HepG2 (cell line): Measurements from ENCODE around the gene RPS15A. TPM values are rescaled to one million over a fixed set of nuclear protein-coding genes. Genes with fewer than 3 reads are reported as not detected.

ENCODE experiments used
- ARNT2 ChIP-seq: sonication (generic); formaldehyde crosslinking; IDR thresholded peaks from 2 replicates; pipeline ENCODE4 v1.8.0; 2022; ENCODE audit warnings: mild to moderate bottlenecking, low read depth, missing genetic modification reagents, moderate library complexity
- ATF1 ChIP-seq: IDR thresholded peaks from 2 replicates; pipeline ENCODE4 v1.6.1; 2016; ENCODE audit warnings: mild to moderate bottlenecking, control low read depth
- BCL6 ChIP-seq: IDR thresholded peaks from 2 replicates; pipeline ENCODE4 v1.6.1; 2016; ENCODE audit warnings: missing genetic modification reagents, missing compliant biosample characterization
- FLYWCH1 ChIP-seq: sonication (generic); formaldehyde crosslinking; IDR thresholded peaks from 2 replicates; pipeline ENCODE4 v1.8.1; 2023; ENCODE audit warnings: mild to moderate bottlenecking, missing genetic modification reagents
- HMGA1 ChIP-seq: sonication (generic); formaldehyde crosslinking; conservative IDR thresholded peaks from 2 replicates; pipeline ENCODE4 v1.4.0; 2020; ENCODE audit warnings: missing genetic modification reagents
- MAZ ChIP-seq, 2 experiments: sonication (generic) in 1 of 2; formaldehyde crosslinking in 1 of 2; IDR thresholded peaks; 2 replicates each; pipeline versions ENCODE4 v1.5.0 to v1.6.1; 2012 to 2020; ENCODE audit warnings: low read depth in 2 of 2, mild to moderate bottlenecking in 2 of 2, borderline replicate concordance in 1 of 2, improper control_type of control experiment in 1 of 2, low read length in 1 of 2, missing genetic modification reagents in 1 of 2, moderate library complexity in 1 of 2
- MTA1 ChIP-seq: sonication (generic); formaldehyde crosslinking; IDR thresholded peaks from 2 replicates; pipeline ENCODE4 v1.4.0; 2020; ENCODE audit warnings: missing genetic modification reagents, mild to moderate bottlenecking, borderline replicate concordance
- MXI1 ChIP-seq: IDR thresholded peaks from 3 replicates; pipeline ENCODE4 v1.6.1; 2012; ENCODE audit warnings: low read depth, low read length, inconsistent platforms, borderline replicate concordance
- NR2F2 ChIP-seq: IDR thresholded peaks from 2 replicates; pipeline ENCODE4 v1.6.1; 2012; ENCODE audit warnings: low read depth, inconsistent platforms, borderline replicate concordance
- POLR2A ChIP-seq, 2 experiments: IDR thresholded peaks; 2 replicates each; pipeline ENCODE4 v1.6.1; 2011; ENCODE audit warnings: low read depth in 2 of 2, low read length in 2 of 2, mild to moderate bottlenecking in 1 of 2, moderate library complexity in 1 of 2; ENCODE audit not compliant: insufficient read depth in 1 of 2
- ZNF282 ChIP-seq: fragments of 450-650 bp; IDR thresholded peaks from 2 replicates; pipeline ENCODE4 v1.6.1; 2018; ENCODE audit not compliant: partially characterized antibody
- ZNF3 ChIP-seq: IDR thresholded peaks from 2 replicates; pipeline ENCODE4 v1.7.0; 2017; ENCODE audit warnings: inconsistent platforms
- ZNF570 ChIP-seq: sonication (generic); formaldehyde crosslinking; IDR thresholded peaks from 2 replicates; pipeline ENCODE4 v1.4.0; 2020; ENCODE audit warnings: mild to moderate bottlenecking, missing genetic modification reagents, borderline replicate concordance
- ZNF746 ChIP-seq: sonication (generic); formaldehyde crosslinking; IDR thresholded peaks from 2 replicates; pipeline ENCODE4 v1.8.0; 2022; ENCODE audit warnings: mild to moderate bottlenecking, missing genetic modification reagents
- ZSCAN12 ChIP-seq: sonication (generic); formaldehyde crosslinking; IDR thresholded peaks from 2 replicates; pipeline ENCODE4 v1.9.0; 2021; ENCODE audit warnings: mild to moderate bottlenecking, missing genetic modification reagents
- ZSCAN25 ChIP-seq: sonication (generic); formaldehyde crosslinking; IDR thresholded peaks from 2 replicates; pipeline ENCODE4 v1.8.0; 2022; ENCODE audit warnings: mild to moderate bottlenecking, missing genetic modification reagents
- polyA plus RNA-seq, 8 experiments: library from polyadenylated mRNA; depleted of rRNA in 3 of 8; stranded (reverse) in 7 of 8; unstranded in 1 of 8; fragments of >200 nt; fragmentation: Illumina TruSeq in 4 of 8; extraction: Trizol in 4 of 8; gene quantifications; 2 replicates each; pipeline versions ENCODE4 v1.2.1 to v1.2.3, GENCODE V29; 2011 to 2016; ENCODE audit warnings: low read depth in 4 of 8, missing spikeins in 1 of 8, mixed read lengths in 1 of 8; ENCODE audit not compliant: insufficient read depth in 1 of 8
- total RNA-seq, 5 experiments: library from RNA; depleted of rRNA; stranded (reverse); fragments of >200 nt; fragmentation: Illumina TruSeq; extraction: Trizol; gene quantifications; 2 replicates each; pipeline ENCODE4 v1.2.3, GENCODE V29; 2016; ENCODE audit warnings: low read depth in 1 of 5
- TF ChIP-seq, protein P1 (sequence below): IDR thresholded peaks from 2 replicates; pipeline ENCODE4 v1.4.0; 2020; ENCODE audit warnings: mild to moderate bottlenecking, missing genetic modification reagents
- TF ChIP-seq, protein P2 (sequence below): sonication (generic); formaldehyde crosslinking; IDR thresholded peaks from 2 replicates; pipeline ENCODE4 v1.4.0; 2020; ENCODE audit warnings: low read depth, mild to moderate bottlenecking, missing genetic modification reagents
- TF ChIP-seq, protein P3 (sequence below): sonication (generic); formaldehyde crosslinking; IDR thresholded peaks from 2 replicates; pipeline ENCODE4 v1.4.0; 2020; ENCODE audit warnings: missing genetic modification reagents
- TF ChIP-seq, protein P4 (sequence below): IDR thresholded peaks from 2 replicates; pipeline ENCODE4 v1.6.1; 2016

RPS15A gene
- total and polyA plus RNA-seq, 2 of the 13 experiments (the other 11 are each of a cell fraction or from before 2014, with no cell fraction given): 5,489 to 9,457 TPM

DNA sequence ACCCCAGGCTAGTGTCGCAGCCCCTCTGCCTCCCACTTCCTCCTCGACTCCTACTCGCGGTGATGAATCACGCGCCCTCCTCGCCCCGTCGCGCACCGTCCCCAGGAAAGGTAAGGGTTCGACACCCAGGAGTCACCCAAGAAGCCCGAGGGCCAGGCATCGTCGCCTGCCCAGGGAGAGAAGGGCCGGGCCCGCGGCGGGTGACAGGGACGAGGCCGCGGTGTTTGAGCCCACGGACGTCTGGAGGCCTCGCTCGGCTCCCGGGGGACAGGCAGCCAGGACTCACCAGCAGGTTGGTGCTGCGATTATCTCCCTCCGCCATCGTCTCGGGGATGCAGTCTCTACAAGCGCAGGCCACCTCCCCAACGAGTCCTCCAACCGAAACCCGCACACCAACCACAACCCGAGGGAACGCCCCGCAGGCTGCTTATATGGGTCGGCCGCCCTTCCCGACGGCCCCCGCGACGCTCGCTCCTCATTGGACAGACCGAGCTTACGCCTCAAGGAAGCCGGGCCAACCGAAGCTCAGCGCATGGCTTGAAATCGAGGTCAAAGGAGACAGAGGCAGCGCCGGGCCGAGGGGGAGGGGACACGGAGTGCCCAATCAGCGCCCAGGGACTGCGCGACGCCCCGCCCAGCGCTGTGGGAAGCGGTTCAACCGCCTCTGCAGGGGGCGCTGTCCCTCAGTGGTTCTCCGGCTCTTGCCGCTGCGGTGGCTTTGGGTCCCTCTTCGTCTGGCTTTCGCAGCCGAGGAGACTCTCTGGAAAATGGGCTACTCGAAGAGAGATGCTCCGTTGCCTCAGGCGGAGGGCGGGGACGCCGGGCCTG, 11.2 kb upstream of the RPS15A start, which contains the start of gene ARL6IP1 (continued):
- peak; percentile 95 for TF ChIP-seq MAZ (IDR thresholded peaks at IDR 0.05; ENCODE audit: borderline replicate concordance, low read depth, low read length)
- peak; percentile 99 for TF ChIP-seq MAZ (CRISPR knock-in tag; IDR thresholded peaks at IDR 0.05; ENCODE audit: low read depth)
- peak; percentile 82; the same call in 1 of the 3 replicates for TF ChIP-seq MXI1
- 0 out of 2 replicates have a peak, but pooled peaks have one; percentile 65 for TF ChIP-seq HMGA1
- TF ChIP-seq ZSCAN25 (CRISPR knock-in tag): peak; percentile 84
- TF ChIP-seq, protein P1, sequence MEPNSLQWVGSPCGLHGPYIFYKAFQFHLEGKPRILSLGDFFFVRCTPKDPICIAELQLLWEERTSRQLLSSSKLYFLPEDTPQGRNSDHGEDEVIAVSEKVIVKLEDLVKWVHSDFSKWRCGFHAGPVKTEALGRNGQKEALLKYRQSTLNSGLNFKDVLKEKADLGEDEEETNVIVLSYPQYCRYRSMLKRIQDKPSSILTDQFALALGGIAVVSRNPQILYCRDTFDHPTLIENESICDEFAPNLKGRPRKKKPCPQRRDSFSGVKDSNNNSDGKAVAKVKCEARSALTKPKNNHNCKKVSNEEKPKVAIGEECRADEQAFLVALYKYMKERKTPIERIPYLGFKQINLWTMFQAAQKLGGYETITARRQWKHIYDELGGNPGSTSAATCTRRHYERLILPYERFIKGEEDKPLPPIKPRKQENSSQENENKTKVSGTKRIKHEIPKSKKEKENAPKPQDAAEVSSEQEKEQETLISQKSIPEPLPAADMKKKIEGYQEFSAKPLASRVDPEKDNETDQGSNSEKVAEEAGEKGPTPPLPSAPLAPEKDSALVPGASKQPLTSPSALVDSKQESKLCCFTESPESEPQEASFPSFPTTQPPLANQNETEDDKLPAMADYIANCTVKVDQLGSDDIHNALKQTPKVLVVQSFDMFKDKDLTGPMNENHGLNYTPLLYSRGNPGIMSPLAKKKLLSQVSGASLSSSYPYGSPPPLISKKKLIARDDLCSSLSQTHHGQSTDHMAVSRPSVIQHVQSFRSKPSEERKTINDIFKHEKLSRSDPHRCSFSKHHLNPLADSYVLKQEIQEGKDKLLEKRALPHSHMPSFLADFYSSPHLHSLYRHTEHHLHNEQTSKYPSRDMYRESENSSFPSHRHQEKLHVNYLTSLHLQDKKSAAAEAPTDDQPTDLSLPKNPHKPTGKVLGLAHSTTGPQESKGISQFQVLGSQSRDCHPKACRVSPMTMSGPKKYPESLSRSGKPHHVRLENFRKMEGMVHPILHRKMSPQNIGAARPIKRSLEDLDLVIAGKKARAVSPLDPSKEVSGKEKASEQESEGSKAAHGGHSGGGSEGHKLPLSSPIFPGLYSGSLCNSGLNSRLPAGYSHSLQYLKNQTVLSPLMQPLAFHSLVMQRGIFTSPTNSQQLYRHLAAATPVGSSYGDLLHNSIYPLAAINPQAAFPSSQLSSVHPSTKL (CRISPR knock-in tag): peak; percentile 81
- TF ChIP-seq POLR2A (IDR thresholded peaks at IDR 0.05; ENCODE audit: insufficient read depth in 1 of 2, low read depth in 2 of 2, low read length in 2 of 2): peak; percentile 100
- TF ChIP-seq ZNF3 (CRISPR knock-in tag): peak; percentile 32; the same call in 1 of the 2 replicates
- TF ChIP-seq, protein P2, sequence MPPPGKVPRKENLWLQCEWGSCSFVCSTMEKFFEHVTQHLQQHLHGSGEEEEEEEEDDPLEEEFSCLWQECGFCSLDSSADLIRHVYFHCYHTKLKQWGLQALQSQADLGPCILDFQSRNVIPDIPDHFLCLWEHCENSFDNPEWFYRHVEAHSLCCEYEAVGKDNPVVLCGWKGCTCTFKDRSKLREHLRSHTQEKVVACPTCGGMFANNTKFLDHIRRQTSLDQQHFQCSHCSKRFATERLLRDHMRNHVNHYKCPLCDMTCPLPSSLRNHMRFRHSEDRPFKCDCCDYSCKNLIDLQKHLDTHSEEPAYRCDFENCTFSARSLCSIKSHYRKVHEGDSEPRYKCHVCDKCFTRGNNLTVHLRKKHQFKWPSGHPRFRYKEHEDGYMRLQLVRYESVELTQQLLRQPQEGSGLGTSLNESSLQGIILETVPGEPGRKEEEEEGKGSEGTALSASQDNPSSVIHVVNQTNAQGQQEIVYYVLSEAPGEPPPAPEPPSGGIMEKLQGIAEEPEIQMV (CRISPR knock-in tag): peak; percentile 90
- TF ChIP-seq ARNT2 (CRISPR knock-in tag): peak; percentile 97
- TF ChIP-seq, protein P3, sequence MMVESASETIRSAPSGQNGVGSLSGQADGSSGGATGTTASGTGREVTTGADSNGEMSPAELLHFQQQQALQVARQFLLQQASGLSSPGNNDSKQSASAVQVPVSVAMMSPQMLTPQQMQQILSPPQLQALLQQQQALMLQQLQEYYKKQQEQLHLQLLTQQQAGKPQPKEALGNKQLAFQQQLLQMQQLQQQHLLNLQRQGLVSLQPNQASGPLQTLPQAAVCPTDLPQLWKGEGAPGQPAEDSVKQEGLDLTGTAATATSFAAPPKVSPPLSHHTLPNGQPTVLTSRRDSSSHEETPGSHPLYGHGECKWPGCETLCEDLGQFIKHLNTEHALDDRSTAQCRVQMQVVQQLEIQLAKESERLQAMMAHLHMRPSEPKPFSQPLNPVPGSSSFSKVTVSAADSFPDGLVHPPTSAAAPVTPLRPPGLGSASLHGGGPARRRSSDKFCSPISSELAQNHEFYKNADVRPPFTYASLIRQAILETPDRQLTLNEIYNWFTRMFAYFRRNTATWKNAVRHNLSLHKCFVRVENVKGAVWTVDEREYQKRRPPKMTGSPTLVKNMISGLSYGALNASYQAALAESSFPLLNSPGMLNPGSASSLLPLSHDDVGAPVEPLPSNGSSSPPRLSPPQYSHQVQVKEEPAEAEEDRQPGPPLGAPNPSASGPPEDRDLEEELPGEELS (CRISPR knock-in tag): peak; percentile 81
- TF ChIP-seq, protein P4, sequence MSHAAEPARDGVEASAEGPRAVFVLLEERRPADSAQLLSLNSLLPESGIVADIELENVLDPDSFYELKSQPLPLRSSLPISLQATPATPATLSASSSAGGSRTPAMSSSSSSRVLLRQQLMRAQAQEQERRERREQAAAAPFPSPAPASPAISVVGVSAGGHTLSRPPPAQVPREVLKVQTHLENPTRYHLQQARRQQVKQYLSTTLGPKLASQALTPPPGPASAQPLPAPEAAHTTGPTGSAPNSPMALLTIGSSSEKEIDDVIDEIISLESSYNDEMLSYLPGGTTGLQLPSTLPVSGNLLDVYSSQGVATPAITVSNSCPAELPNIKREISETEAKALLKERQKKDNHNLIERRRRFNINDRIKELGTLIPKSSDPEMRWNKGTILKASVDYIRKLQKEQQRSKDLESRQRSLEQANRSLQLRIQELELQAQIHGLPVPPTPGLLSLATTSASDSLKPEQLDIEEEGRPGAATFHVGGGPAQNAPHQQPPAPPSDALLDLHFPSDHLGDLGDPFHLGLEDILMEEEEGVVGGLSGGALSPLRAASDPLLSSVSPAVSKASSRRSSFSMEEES (CRISPR knock-in tag): peak; percentile 79
- TF ChIP-seq NR2F2: peak; percentile 75; the same call in 1 of the 2 replicates
- peak; percentile 94 for TF ChIP-seq ZSCAN12 (CRISPR knock-in tag)
- peak; percentile 87 for TF ChIP-seq BCL6 (CRISPR knock-in tag)
- TF ChIP-seq ZNF570: 0 out of 2 replicates have a peak, but pooled peaks have one; percentile 94
- TF ChIP-seq ZNF746 (CRISPR knock-in tag): peak; percentile 52
- peak; percentile 98 for TF ChIP-seq MTA1 (CRISPR knock-in tag)
- peak; percentile 88 for TF ChIP-seq ATF1 (CRISPR knock-in tag)
- no peak for TF ChIP-seq ZNF282
- peak; percentile 85; the same call in 1 of the 2 replicates for TF ChIP-seq FLYWCH1
